GM12801 (cell line): ENCODE data around the gene RYR2.

ENCODE experiments used
- TF ChIP-seq, protein P1 (sequence below): IDR thresholded peaks from one replicate; pipeline ENCODE4 v1.5.1; 2011; ENCODE audit warnings: control low read depth; ENCODE audit not compliant: insufficient read length; ENCODE audit errors: extremely low read depth

RYR2 gene

GRCh38 chr1:237342730-237343129, 300.7 kb downstream of the RYR2 start:
- TF ChIP-seq, protein P1, sequence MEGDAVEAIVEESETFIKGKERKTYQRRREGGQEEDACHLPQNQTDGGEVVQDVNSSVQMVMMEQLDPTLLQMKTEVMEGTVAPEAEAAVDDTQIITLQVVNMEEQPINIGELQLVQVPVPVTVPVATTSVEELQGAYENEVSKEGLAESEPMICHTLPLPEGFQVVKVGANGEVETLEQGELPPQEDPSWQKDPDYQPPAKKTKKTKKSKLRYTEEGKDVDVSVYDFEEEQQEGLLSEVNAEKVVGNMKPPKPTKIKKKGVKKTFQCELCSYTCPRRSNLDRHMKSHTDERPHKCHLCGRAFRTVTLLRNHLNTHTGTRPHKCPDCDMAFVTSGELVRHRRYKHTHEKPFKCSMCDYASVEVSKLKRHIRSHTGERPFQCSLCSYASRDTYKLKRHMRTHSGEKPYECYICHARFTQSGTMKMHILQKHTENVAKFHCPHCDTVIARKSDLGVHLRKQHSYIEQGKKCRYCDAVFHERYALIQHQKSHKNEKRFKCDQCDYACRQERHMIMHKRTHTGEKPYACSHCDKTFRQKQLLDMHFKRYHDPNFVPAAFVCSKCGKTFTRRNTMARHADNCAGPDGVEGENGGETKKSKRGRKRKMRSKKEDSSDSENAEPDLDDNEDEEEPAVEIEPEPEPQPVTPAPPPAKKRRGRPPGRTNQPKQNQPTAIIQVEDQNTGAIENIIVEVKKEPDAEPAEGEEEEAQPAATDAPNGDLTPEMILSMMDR: no peak

- TF ChIP-seq, protein P1: no peak
Measured at GRCh38 chr1:237352747-237353146, 310.8 kb downstream of the RYR2 start.

DNA sequence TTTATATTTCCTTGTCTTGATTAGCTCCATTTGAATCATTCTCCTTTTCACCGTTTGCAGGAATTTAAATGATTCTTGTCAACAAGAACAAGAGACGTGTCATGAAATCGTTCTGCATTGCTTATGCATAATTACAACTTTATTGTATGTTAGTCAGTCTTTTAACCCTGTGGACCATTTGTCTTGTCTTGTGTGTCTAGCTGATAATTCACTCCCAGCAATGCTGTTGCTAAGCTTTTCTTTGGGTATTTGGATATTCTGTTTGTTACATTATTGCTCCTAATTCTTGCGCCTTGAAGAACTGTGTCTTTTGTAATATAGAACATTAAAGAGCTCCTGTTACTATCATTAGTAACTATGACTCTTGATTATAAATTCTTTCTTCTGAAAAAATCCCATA, 311.9 kb downstream of the RYR2 start:
- TF ChIP-seq, protein P1: no peak

GRCh38 chr1:237355022-237355421, 313.0 kb downstream of the RYR2 start:
- TF ChIP-seq, protein P1: no peak

- TF ChIP-seq, protein P1: no peak
Measured at GRCh38 chr1:237358555-237358954, 316.6 kb downstream of the RYR2 start.

DNA sequence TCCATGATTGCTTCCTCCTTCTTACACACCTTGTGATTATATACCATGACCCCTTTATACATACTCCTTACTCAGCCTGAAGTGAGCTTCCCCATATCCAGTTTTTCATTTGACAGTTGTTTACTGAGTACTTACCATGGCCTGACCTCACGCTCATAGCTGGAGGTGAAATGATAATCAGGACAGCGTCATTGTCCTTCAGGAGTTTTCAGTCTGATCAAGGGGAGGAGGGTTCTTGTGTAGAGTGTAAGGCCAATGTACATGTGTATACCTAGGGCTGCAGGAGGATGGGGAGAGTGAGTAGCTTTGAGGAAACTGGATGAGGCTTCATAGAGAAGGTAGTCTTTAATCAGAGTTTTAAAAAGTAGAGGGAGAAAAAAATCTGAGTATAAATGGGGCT, 325.8 kb downstream of the RYR2 start:
- TF ChIP-seq, protein P1: no peak

- TF ChIP-seq, protein P1: no peak
Measured at GRCh38 chr1:237383791-237384190, 341.8 kb downstream of the RYR2 start.

GRCh38 chr1:237384213-237384612, 342.2 kb downstream of the RYR2 start:
- TF ChIP-seq, protein P1: no peak
